PFSK-1 (cell line): ENCODE data around the gene EEF1E1.

Experiments
- SIN3A ChIP-seq: IDR thresholded peaks from 2 replicates; pipeline ENCODE4 v1.6.1; 2012; ENCODE audit warnings: mild to moderate bottlenecking, low read length, moderate library complexity, borderline replicate concordance; ENCODE audit not compliant: insufficient read depth
- TAF1 ChIP-seq: IDR thresholded peaks from 2 replicates; pipeline ENCODE4 v1.6.1; 2012; ENCODE audit warnings: low read length, control low read depth, borderline replicate concordance; ENCODE audit not compliant: insufficient read depth
- TF ChIP-seq, protein P1 (sequence below), 2 experiments: IDR thresholded peaks; 2 replicates each; pipeline versions ENCODE4 v1.6.1 to v1.8.0; 2011 to 2012; ENCODE audit warnings: low read depth in 2 of 2, low read length in 2 of 2, control low read depth in 1 of 2, inconsistent platforms in 1 of 2, mild to moderate bottlenecking in 1 of 2, moderate library complexity in 1 of 2; ENCODE audit not compliant: insufficient read depth in 1 of 2

DNA sequence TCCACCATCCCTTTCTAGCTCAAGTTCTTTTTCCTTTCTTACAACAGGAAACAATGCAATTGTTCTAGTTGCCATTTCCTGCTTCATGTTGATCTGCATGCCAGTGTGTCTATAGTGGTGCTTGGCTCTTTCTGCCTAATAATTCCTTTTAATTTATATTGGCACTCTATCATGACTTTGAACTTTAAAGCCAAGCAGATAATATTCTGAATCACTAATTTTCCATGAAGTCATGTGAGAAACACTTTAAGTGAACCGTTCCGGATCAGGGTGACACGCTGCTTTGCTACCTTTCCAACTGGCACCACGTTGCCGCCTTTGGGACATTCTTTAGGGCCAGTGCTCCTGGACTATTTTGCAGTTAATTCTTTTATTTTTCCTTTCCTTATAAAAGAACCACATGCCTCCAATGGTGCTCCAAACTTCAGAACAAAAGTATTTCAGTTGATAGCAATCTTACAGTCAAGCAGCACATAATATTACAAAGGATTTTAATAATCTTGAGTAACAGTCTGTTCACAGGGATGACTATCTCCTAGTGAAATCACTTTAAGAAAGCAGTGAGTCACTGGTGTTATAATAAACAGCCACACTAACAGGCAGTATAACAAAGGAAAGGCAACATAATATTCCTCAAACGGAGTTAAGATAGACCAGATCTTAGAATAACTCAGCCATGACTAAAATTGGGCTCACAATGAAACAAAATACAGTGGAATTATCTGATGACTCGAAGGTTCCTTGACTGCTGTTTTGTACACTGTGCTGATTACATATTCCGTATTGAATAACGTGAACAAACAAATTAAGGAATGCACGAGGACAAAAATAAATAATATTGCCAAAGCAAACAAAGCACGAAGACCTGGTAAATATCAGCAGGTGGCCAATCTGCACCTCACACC is 19.1 kb downstream of the EEF1E1 start:
- TF ChIP-seq, protein P1, sequence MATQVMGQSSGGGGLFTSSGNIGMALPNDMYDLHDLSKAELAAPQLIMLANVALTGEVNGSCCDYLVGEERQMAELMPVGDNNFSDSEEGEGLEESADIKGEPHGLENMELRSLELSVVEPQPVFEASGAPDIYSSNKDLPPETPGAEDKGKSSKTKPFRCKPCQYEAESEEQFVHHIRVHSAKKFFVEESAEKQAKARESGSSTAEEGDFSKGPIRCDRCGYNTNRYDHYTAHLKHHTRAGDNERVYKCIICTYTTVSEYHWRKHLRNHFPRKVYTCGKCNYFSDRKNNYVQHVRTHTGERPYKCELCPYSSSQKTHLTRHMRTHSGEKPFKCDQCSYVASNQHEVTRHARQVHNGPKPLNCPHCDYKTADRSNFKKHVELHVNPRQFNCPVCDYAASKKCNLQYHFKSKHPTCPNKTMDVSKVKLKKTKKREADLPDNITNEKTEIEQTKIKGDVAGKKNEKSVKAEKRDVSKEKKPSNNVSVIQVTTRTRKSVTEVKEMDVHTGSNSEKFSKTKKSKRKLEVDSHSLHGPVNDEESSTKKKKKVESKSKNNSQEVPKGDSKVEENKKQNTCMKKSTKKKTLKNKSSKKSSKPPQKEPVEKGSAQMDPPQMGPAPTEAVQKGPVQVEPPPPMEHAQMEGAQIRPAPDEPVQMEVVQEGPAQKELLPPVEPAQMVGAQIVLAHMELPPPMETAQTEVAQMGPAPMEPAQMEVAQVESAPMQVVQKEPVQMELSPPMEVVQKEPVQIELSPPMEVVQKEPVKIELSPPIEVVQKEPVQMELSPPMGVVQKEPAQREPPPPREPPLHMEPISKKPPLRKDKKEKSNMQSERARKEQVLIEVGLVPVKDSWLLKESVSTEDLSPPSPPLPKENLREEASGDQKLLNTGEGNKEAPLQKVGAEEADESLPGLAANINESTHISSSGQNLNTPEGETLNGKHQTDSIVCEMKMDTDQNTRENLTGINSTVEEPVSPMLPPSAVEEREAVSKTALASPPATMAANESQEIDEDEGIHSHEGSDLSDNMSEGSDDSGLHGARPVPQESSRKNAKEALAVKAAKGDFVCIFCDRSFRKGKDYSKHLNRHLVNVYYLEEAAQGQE (IDR thresholded peaks at IDR 0.05; ENCODE audit: insufficient read depth in 1 of 2, low read depth in 2 of 2, low read length in 2 of 2), result no peak
- TF ChIP-seq TAF1 (0 out of 2 replicates have a peak, but pooled peaks have one; percentile 35), SIN3A (no peak)
